Epithelial cell of proximal tubule (primary cell): Measurements from ENCODE around the gene ARHGEF5. TPM values are rescaled to one million over a fixed set of nuclear protein-coding genes. Genes with fewer than 3 reads are reported as not detected.
A peak's percentile ranks its signal among the peaks of the same experiment; 100 is the strongest.

ENCODE experiments used
- DNase-seq: peaks from one replicate; pipeline ENCODE4 v3.0.0-alpha.2; 2011; ENCODE audit warnings: low read depth
- H3K4me3 ChIP-seq: 2 replicates; pipeline ENCODE4 v1.5.1; 2011; ENCODE audit warnings: low read depth, mild to moderate bottlenecking, low read length
- CTCF ChIP-seq: conservative IDR thresholded peaks from 2 replicates; pipeline ENCODE4 v1.5.1; 2012; ENCODE audit warnings: low read depth, mild to moderate bottlenecking, low read length
- total RNA-seq: library from RNA; depleted of rRNA; stranded (reverse); fragments of >200 nt; gene quantifications from 2 replicates; pipeline ENCODE4 v1.2.3, GENCODE V29; 2015

ARHGEF5 gene
- total RNA-seq, 1 donor from 2014 or later: 34.5 TPM

DNA sequence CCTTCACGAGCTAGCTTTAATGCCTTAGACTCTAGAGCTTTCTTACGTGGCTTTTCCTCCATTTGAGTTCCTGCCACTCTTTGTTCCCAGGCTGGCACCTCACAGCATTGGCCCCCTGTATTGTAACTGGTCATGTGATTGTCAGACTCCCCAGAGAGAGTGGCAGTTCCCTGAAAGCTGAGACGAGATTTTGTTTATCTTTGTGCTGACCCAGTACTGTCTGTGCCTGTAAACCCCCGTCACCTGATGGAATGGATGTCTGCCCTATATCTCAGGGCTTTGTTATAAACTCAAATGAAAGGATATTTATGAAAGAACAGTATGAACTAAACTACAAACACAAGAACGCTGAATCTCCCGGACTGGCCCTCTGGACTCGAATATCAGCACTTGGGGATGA lies 35.3 kb downstream of the ARHGEF5 start:
- no peak overlapping the region for H3K4me3 ChIP-seq
- no peak for DNase-seq
- no peak for TF ChIP-seq CTCF

DNA sequence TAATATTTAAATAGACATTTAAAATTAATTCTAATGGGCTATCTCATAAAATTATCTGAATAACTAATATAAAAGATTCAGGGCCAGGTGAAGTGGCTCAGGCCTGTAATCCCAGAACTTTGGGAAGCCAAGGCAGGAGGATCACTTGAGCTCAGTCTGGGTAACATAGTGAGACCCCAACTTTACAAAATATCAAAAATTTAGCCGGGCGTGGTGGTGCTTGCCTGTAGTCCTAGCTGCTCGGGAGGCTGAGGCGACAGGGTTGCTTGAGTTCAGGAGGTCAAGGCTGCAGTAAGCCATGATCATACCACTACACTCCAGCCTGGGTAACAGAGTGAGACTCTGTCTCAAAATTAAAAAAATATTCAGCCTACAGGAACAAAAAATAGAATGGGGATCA lies 35.8 kb downstream of the ARHGEF5 start:
- TF ChIP-seq CTCF: no peak
- DNase-seq: no peak
- no peak overlapping the region for H3K4me3 ChIP-seq

DNA sequence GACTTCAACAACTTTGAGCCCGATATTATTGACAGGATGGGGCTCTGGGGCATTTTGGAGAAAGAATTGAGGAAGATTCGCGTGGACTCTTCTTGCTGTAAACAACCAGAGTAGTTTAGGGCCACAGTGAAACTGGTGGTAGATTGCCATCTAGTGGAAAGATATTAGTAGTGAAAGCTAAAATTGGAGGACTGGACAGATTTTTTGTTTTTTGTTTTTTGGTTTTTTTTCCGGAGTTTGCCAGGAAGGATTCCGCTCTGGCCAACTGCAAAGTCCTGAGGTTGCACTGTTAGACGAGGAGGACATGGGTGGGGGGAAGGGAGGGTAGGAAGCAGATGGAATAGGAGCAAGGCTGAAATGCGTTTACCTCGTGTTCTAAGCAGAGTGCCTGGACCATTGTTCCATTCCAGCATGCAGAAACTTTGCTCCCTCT lies 36.6 kb downstream of the ARHGEF5 start:
- TF ChIP-seq CTCF: peak; percentile 75
- peak overlapping the region; percentile 29 for H3K4me3 ChIP-seq
- no peak for DNase-seq

DNA sequence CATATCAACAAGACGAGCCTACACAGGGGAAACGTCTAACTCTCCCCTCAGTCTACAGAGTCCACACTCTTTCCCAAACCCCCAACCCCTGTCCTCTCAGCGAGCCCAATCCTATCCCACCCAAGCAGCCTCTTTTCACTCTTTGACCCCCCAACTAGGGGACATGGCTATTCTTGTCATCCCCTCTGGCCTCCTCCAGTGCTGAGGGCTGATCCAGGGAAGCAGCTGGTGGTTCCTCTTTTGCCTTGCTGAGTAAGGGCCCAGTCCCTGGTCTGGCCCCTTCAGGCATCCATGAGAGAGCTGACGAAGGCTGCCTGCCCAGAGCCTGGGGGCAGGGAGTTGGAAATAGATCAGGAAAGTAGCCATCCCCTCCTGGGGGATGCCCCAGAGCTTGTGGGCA lies 41.9 kb downstream of the ARHGEF5 start:
- H3K4me3 ChIP-seq: no peak overlapping the region
- no peak for TF ChIP-seq CTCF
- no peak for DNase-seq

DNA sequence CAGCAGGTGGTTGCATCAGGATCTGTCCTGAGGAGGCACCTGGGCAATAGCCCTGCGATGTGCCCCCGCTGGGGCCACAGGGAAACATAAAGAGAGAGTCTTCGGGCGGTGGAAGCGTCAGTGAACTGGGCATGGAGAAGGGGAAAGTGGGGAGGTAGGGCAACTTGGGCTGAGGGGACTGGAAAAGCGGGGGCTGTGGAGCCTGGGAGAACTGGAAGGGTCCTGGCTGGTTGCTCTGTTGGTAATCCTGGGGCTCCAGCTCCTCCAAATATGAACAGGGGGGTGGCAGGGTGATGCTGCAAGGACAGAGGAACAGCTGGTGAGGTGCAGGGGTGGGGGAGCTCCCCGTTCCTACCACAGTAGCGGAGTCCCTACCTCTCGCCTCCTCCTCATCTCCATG lies 43.1 kb downstream of the ARHGEF5 start:
- no peak for TF ChIP-seq CTCF
- no peak for DNase-seq
- H3K4me3 ChIP-seq: no peak overlapping the region

DNA sequence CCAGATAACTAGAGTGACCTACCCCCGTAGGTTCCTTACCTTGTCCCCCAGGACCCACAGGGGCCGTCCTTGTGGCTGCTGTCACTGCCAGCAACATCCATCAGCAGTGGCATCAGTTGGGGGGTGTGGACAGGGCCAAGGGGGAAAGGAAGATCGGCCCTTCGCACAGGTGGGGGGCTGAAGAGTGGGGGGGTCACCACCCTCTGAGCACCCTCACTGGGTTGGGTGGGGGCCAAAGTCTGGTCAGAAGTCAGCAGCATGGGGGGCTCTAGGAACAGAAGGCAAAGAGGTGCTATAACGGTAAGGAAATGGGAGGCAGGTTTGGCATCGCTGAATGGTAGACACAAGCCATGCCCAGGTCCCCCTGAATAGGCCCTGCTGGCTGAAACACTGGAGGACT lies 43.7 kb downstream of the ARHGEF5 start:
- TF ChIP-seq CTCF: no peak
- no peak for DNase-seq
- no peak overlapping the region for H3K4me3 ChIP-seq

DNA sequence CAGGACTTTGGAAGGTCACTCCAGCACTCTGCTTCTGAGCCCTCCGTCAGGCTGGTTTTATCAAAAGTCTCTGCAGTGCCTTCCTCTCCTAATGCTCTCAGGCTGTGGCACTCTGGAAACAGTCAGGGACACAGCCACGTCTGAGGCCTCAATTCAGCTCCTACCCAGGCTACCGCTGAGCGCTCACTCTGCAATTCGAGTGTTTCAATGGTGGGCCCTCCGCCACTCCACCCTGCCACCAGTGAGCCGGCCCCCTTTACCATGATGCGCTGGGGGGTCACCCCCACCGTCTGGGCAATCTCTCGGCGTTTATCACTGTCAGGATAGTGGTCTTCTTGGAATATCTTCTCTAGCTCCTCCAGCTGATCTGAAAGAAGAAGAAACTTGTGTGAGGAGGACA lies 44.7 kb downstream of the ARHGEF5 start:
- TF ChIP-seq CTCF: no peak
- H3K4me3 ChIP-seq: no peak overlapping the region
- no peak for DNase-seq
